GM12878 (cell line): ENCODE measurements around the gene OR10H3. TPM values are rescaled to one million over a fixed set of nuclear protein-coding genes. Genes with fewer than 3 reads are reported as not detected.

Experiments used
- ATAC-seq: fragments of 200-7000 bp; cut with Tn5 transposase; 3 replicates; pipeline ENCODE4 v1.9.1; 2020; ENCODE audit warnings: mild to moderate bottlenecking, moderate library complexity
- BruUV-seq: library from RNA; stranded (reverse); fragments of 400-500 nt; replicated peaks from 2 replicates; lab custom pipeline; 2021; lab: Mats Ljungman, UMichigan
- CTCF ChIA-PET: fragments of 300-600 bp; sonication (Branson Sonifier 250); formaldehyde crosslinking; extraction: SDS; loops from one replicate; lab custom pipeline; 2021; ENCODE audit warnings: inconsistent platforms; lab: Yijun Ruan, JAX
- POLR2A ChIA-PET: fragments of 350-600 bp; formaldehyde crosslinking; extraction: SDS; loops from one replicate; lab custom pipeline; 2021; ENCODE audit warnings: inconsistent platforms; lab: Charles Lee
- RAD21 ChIA-PET: fragments of 300-600 bp; sonication (Branson Sonifier 250); formaldehyde crosslinking; loops from one replicate; lab custom pipeline; 2023; ENCODE audit warnings: antibody characterized with exemption; ENCODE audit not compliant: unreplicated experiment; lab: Charles Lee
- SMC1A ChIA-PET: fragments of 300-600 bp; sonication (Branson Sonifier 250); formaldehyde crosslinking; loops from one replicate; lab custom pipeline; 2023; ENCODE audit not compliant: unreplicated experiment, uncharacterized antibody; lab: Charles Lee
- DNase-seq: peaks from one replicate; pipeline ENCODE4 v3.0.0-alpha.2; 2011; ENCODE audit warnings: low read depth, low spot score
- FAIRE-seq: peaks from 3 replicates; lab custom pipeline; 2011; peaks lifted over from hg19 to GRCh38; lab: Jason Lieb, UNC
- H2AFZ ChIP-seq: 2 replicates; pipeline ENCODE4 v1.6.0; 2011; ENCODE audit warnings: low read depth, low read length, control low read depth; ENCODE audit not compliant: control insufficient read depth
- H3K27ac ChIP-seq: 2 replicates; pipeline ENCODE4 v1.5.1; 2011; ENCODE audit warnings: control low read depth; ENCODE audit not compliant: control insufficient read depth, insufficient read depth
- H3K27me3 ChIP-seq, 2 experiments: replicated peaks in 1 of 2; 2 replicates each; pipeline versions ENCODE4 v1.6.0 to v1.6.1; 2011; ENCODE audit warnings: low read length in 1 of 2; ENCODE audit not compliant: control insufficient read depth in 2 of 2, insufficient read depth in 2 of 2
- H3K36me3 ChIP-seq, 2 experiments: 2 replicates each; pipeline ENCODE4 v1.5.1; 2011; ENCODE audit warnings: low read length in 1 of 2; ENCODE audit not compliant: control insufficient read depth in 2 of 2, insufficient read depth in 2 of 2
- H3K4me1 ChIP-seq: 2 replicates; pipeline ENCODE4 v1.6.1; 2011; ENCODE audit warnings: mild to moderate bottlenecking, low read length, moderate library complexity, mixed read lengths; ENCODE audit not compliant: control insufficient read depth, insufficient read depth
- H3K4me2 ChIP-seq: 2 replicates; pipeline ENCODE4 v1.6.0; 2011; ENCODE audit warnings: control low read depth; ENCODE audit not compliant: control insufficient read depth, insufficient read depth
- H3K4me3 ChIP-seq: fragments of 200-600 bp; sonication (generic); 2 replicates; pipeline ENCODE4 v1.5.1; 2016
- H3K79me2 ChIP-seq: 2 replicates; pipeline ENCODE4 v1.6.0; 2011; ENCODE audit warnings: low read length; ENCODE audit not compliant: control insufficient read depth, insufficient read depth
- H3K9ac ChIP-seq: 2 replicates; pipeline ENCODE4 v1.8.0; 2011; ENCODE audit warnings: low read length, control low read depth, mixed read lengths; ENCODE audit not compliant: control insufficient read depth, insufficient read depth
- H3K9me3 ChIP-seq: replicated peaks from 3 replicates; pipeline ENCODE4 v1.5.1; 2011; ENCODE audit warnings: mild to moderate bottlenecking, low read length; ENCODE audit not compliant: control insufficient read depth, insufficient read depth
- H4K20me1 ChIP-seq: 2 replicates; pipeline ENCODE4 v1.6.0; 2011; ENCODE audit not compliant: control insufficient read depth, insufficient read depth
- ESRRA ChIP-seq: IDR thresholded peaks from 2 replicates; pipeline ENCODE4 v1.6.1; 2012; ENCODE audit warnings: mild to moderate bottlenecking, low read length, improper control_type of control experiment
- ETV6 ChIP-seq, 2 experiments: fragments of 450-650 bp in 1 of 2; IDR thresholded peaks in 1 of 2; conservative IDR thresholded peaks in 1 of 2; 2 replicates each; pipeline ENCODE4 v1.6.1; 2014; ENCODE audit warnings: antibody characterized with exemption in 1 of 2, borderline replicate concordance in 1 of 2, low read depth in 1 of 2, mild to moderate bottlenecking in 1 of 2, moderate library complexity in 1 of 2
- FOXM1 ChIP-seq: IDR thresholded peaks from 2 replicates; pipeline ENCODE4 v1.6.1; 2012; ENCODE audit warnings: low read depth, mild to moderate bottlenecking, inconsistent platforms, low read length, moderate library complexity
- GABPA ChIP-seq: IDR thresholded peaks from 2 replicates; pipeline ENCODE4 v1.6.1; 2014; ENCODE audit warnings: antibody characterized with exemption, low read depth, mild to moderate bottlenecking, inconsistent platforms
- HDAC6 ChIP-seq: fragments of 200-600 bp; sonication (generic); IDR thresholded peaks from one replicate; pipeline ENCODE4 v1.8.0; 2017; ENCODE audit warnings: antibody characterized with exemption; ENCODE audit not compliant: unreplicated experiment
- MEF2A ChIP-seq: IDR thresholded peaks from 2 replicates; pipeline ENCODE4 v1.6.1; 2011; ENCODE audit warnings: low read depth, mild to moderate bottlenecking, low read length, moderate library complexity; ENCODE audit not compliant: insufficient read depth
- MTA3 ChIP-seq: IDR thresholded peaks from 2 replicates; pipeline ENCODE4 v1.6.1; 2012; ENCODE audit warnings: low read length, inconsistent platforms, borderline replicate concordance
- NRF1 ChIP-seq: conservative IDR thresholded peaks from 2 replicates; pipeline ENCODE4 v1.6.1; 2011; ENCODE audit warnings: mild to moderate bottlenecking, low read depth, low read length, improper control_type of control experiment
- POLR2A ChIP-seq: IDR thresholded peaks from 2 replicates; pipeline ENCODE4 v1.6.1; 2011; ENCODE audit warnings: low read depth, mild to moderate bottlenecking, low read length
- RFX5 ChIP-seq: IDR thresholded peaks from 2 replicates; pipeline ENCODE4 v1.6.1; 2011; ENCODE audit warnings: low read depth, low read length, improper control_type of control experiment
- SREBF2 ChIP-seq: IDR thresholded peaks from 2 replicates; pipeline ENCODE4 v1.6.1; 2012; ENCODE audit warnings: mild to moderate bottlenecking, low read length
- SUPT20H ChIP-seq: IDR thresholded peaks from 2 replicates; pipeline ENCODE4 v1.6.1; 2011; ENCODE audit warnings: low read depth, mild to moderate bottlenecking, low read length, moderate library complexity, borderline replicate concordance; ENCODE audit not compliant: control insufficient read depth
- TARDBP ChIP-seq: IDR thresholded peaks from 2 replicates; pipeline ENCODE4 v1.6.1; 2016; ENCODE audit warnings: borderline replicate concordance
- YBX1 ChIP-seq: fragments of 450-650 bp; IDR thresholded peaks from 2 replicates; pipeline ENCODE4 v1.6.1; 2016; ENCODE audit warnings: antibody characterized with exemption
- WGBS: methylation state at CpG from one replicate; pipeline ENCODE4 v1.1.6; 2016; ENCODE audit warnings: low lambda C conversion rate; ENCODE audit not compliant: insufficient replicate concordance, insufficient coverage; ENCODE audit errors: missing lambda C conversion rate; 5-methylcytosine and 5-hydroxymethylcytosine counted together
- in situ Hi-C: fragments of 300-500 bp; cut with MboI; formaldehyde crosslinking; loops from 9 replicates; pipeline ENCODE4 v1.14.3; 2018; ENCODE audit warnings: mixed read lengths
- intact Hi-C: fragments of 100-400 bp; cut with micrococcal nuclease; formaldehyde crosslinking; loops from one replicate; pipeline ENCODE4 v1.14.2; 2022; ENCODE audit not compliant: unreplicated experiment
- polyA plus RNA-seq, 11 experiments: library from polyadenylated mRNA; depleted of rRNA in 4 of 11; unstranded in 6 of 11; stranded (reverse) in 5 of 11; fragments of >200 nt; fragmentation: Nextera tagmentation in 4 of 11; fragmentation: Illumina TruSeq in 1 of 11; extraction: Ambion mirVana in 4 of 11; extraction: Trizol in 1 of 11; gene quantifications; 1 replicate in 1 of 11; 2 replicates in 10 of 11; pipeline versions ENCODE4 v1.2.1 to v1.2.3, GENCODE V29; 2011 to 2016; ENCODE audit warnings: inconsistent platforms in 2 of 11, missing spikeins in 2 of 11, low read depth in 1 of 11
- total RNA-seq, 4 experiments: library from RNA; depleted of rRNA in 3 of 4; stranded (reverse); fragments of >200 nt in 3 of 4; fragmentation: Illumina TruSeq in 1 of 4; extraction: Trizol in 1 of 4; gene quantifications; 2 replicates each; pipeline versions ENCODE4 v1.2.1 to v1.2.3, GENCODE V29; 2013 to 2021
- TF ChIP-seq, protein P1 (sequence below): fragments of 150-350 bp; IDR thresholded peaks from 2 replicates; pipeline ENCODE4 v1.6.1; 2014; ENCODE audit warnings: mild to moderate bottlenecking, low read depth, low read length
- TF ChIP-seq, protein P2 (sequence below): IDR thresholded peaks from 2 replicates; pipeline ENCODE4 v1.6.1; 2012; ENCODE audit warnings: low read depth, low read length, improper control_type of control experiment
- TF ChIP-seq, protein P3 (sequence below): IDR thresholded peaks from 2 replicates; pipeline ENCODE4 v1.6.1; 2012; ENCODE audit warnings: low read depth, low read length, improper control_type of control experiment

The OR10H3 gene
- total and polyA plus RNA-seq, 10 of the 15 experiments (the other 5 are each of a cell fraction or from before 2014, with no cell fraction given) = not detected

DNA sequence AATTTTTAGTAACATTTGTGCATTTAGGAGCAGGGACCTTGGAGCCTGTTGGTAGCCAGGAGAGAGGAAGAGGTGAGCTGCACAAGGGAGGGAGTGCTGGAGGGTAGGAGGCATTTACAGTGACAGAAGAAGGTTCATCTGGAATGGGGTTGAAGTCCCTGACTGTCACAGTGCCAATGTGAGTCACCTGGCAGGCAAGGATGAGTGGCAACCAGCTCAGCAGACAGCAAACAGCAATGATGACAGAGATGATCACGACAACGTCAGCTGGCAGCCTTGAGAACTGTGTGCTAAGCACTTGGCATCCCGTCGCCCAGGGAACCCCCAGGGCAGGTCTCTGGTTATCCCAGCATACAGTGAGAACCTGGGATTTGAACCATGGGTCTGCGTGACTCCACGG is 52.3 kb downstream of the OR10H3 start:
- TF ChIP-seq ESRRA = no peak
- TF ChIP-seq, protein P1, sequence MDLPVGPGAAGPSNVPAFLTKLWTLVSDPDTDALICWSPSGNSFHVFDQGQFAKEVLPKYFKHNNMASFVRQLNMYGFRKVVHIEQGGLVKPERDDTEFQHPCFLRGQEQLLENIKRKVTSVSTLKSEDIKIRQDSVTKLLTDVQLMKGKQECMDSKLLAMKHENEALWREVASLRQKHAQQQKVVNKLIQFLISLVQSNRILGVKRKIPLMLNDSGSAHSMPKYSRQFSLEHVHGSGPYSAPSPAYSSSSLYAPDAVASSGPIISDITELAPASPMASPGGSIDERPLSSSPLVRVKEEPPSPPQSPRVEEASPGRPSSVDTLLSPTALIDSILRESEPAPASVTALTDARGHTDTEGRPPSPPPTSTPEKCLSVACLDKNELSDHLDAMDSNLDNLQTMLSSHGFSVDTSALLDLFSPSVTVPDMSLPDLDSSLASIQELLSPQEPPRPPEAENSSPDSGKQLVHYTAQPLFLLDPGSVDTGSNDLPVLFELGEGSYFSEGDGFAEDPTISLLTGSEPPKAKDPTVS = no peak
- no peak for TF ChIP-seq TARDBP
- no peak for TF ChIP-seq YBX1
- TF ChIP-seq, protein P2, sequence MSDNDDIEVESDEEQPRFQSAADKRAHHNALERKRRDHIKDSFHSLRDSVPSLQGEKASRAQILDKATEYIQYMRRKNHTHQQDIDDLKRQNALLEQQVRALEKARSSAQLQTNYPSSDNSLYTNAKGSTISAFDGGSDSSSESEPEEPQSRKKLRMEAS = no peak
- no peak for TF ChIP-seq HDAC6
- no peak for TF ChIP-seq FOXM1
- TF ChIP-seq, protein P3, sequence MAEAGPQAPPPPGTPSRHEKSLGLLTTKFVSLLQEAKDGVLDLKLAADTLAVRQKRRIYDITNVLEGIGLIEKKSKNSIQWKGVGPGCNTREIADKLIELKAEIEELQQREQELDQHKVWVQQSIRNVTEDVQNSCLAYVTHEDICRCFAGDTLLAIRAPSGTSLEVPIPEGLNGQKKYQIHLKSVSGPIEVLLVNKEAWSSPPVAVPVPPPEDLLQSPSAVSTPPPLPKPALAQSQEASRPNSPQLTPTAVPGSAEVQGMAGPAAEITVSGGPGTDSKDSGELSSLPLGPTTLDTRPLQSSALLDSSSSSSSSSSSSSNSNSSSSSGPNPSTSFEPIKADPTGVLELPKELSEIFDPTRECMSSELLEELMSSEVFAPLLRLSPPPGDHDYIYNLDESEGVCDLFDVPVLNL = no peak
- TF ChIP-seq MTA3 = no peak
- no peak for TF ChIP-seq SREBF2
- no peak for TF ChIP-seq NRF1
- no peak for TF ChIP-seq ETV6 (conservative IDR thresholded peaks at IDR 0.05 in 1 of 2, IDR thresholded peaks at IDR 0.05 in 1 of 2; ENCODE audit: borderline replicate concordance in 1 of 2, low read depth in 1 of 2)
- no peak for TF ChIP-seq SUPT20H
- no peak for TF ChIP-seq GABPA
- no peak for TF ChIP-seq MEF2A
- no peak for TF ChIP-seq POLR2A
- no peak for TF ChIP-seq RFX5
- TF ChIP-seq, all 136 proteins: peak for 0
- ChIA-PET RAD21 (no interaction called here), CTCF (no interaction called here), SMC1A (no interaction called here), POLR2A (no interaction called here)
- Histone ChIP-seq H3K27ac (no peak overlapping the region), H2AFZ (no peak overlapping the region), H3K4me3 (no peak overlapping the region), H3K79me2 (no peaks in the 10 kb centered on the region), H3K36me3 (no peaks in the 10 kb centered on the region), H3K9me3 (no peaks in the 10 kb centered on the region), H3K4me2 (no peak overlapping the region), H3K27me3 (no peaks in the 10 kb centered on the region), H3K4me1 (no peaks in the 10 kb centered on the region), H3K9ac (no peak overlapping the region), H4K20me1 (no peaks in the 10 kb centered on the region)
- 3% methylated on average over 5 of the region's 6 CpGs for WGBS
- DNase-seq = no peak
- ATAC-seq = no peak
- BruUV-seq = no TSS peak
- no peak for FAIRE-seq
- intact Hi-C loops (no loop called here), in situ Hi-C loops (no loop called here)
